Smooth muscle cell of bladder (primary cell): ENCODE results near the gene C14orf180. TPM values are rescaled to one million over a fixed set of nuclear protein-coding genes. Genes with fewer than 3 reads are reported as not detected.

Experiments used
- total RNA-seq: library from RNA; depleted of rRNA; stranded (reverse); fragments of >200 nt; gene quantifications from 2 replicates; pipeline ENCODE4 v1.2.3, GENCODE V29; 2014

C14orf180 gene
- total RNA-seq: not detected in 2 replicates

GRCh38 chr14:104579507-104579906 lies at the start of gene C14orf180:
Gene C14orf180, plus strand, starts transcription at chr14:104579764. Its CDS starts 6,667 bp downstream, at chr14:104586431.

GRCh38 chr14:104604458-104605449 lies 25.2 kb downstream of the C14orf180 start, which contains the start of gene TMEM179:
Gene TMEM179, minus strand, starts transcription at chr14:104604772. Its CDS starts 31 bp downstream, at chr14:104604741.

Other genes starting within 250 kb of the C14orf180 start
- 0.14 TPM in 1 of 2 replicates, not detected in the other for gene TMEM179, start 25.0 kb downstream of the C14orf180 start, total RNA-seq
- 20.2 and 20.8 TPM in 2 replicates for gene INF2, start 109.9 kb downstream of the C14orf180 start, total RNA-seq
- 5.3 and 6.5 TPM in 2 replicates for gene ADSS1, start 144.5 kb downstream of the C14orf180 start, total RNA-seq
- gene SIVA1, start 173.4 kb downstream of the C14orf180 start, total RNA-seq: 70.5 and 78.4 TPM in 2 replicates
- 149 and 180 TPM in 2 replicates for gene AKT1, start 216.0 kb downstream of the C14orf180 start, total RNA-seq
- gene ZBTB42, start 221.3 kb downstream of the C14orf180 start, total RNA-seq: 1.00 and 1.3 TPM in 2 replicates